KMS-11 (cell line): ENCODE results near the gene ARHGEF7.
"Not testable (repeated sequence)": the region's sequence is repeated elsewhere in the genome, so short reads cannot be mapped to it uniquely, and the experiment has no call there.

ENCODE experiments used
- H2AFZ ChIP-seq: fragments of 200-600 bp; sonication (generic); 2 replicates; pipeline ENCODE4 v1.6.1; 2016; ENCODE audit warnings: antibody characterized with exemption, mixed run types, low read depth
- H3K27ac ChIP-seq: fragments of 200-600 bp; sonication (generic); 2 replicates; pipeline ENCODE4 v1.6.1; 2016; ENCODE audit warnings: mild to moderate bottlenecking, mixed run types
- H3K27me3 ChIP-seq: fragments of 200-600 bp; sonication (generic); 2 replicates; pipeline ENCODE4 v1.6.1; 2017; ENCODE audit warnings: mild to moderate bottlenecking, low read depth, mixed run types, moderate library complexity; ENCODE audit not compliant: insufficient read depth
- H3K36me3 ChIP-seq: fragments of 200-600 bp; sonication (generic); 2 replicates; pipeline ENCODE4 v1.6.1; 2017; ENCODE audit warnings: mild to moderate bottlenecking, mixed run types; ENCODE audit not compliant: insufficient read depth
- H3K4me1 ChIP-seq: fragments of 200-600 bp; sonication (generic); 2 replicates; pipeline ENCODE4 v1.6.1; 2016; ENCODE audit warnings: mild to moderate bottlenecking, low read depth, mixed run types; ENCODE audit not compliant: poor library complexity, severe bottlenecking
- H3K4me2 ChIP-seq: fragments of 200-600 bp; sonication (generic); 2 replicates; pipeline ENCODE4 v1.7.0; 2016; ENCODE audit warnings: mild to moderate bottlenecking, mixed run types
- H3K4me3 ChIP-seq: fragments of 200-600 bp; sonication (generic); IDR thresholded peaks from 2 replicates; pipeline ENCODE4 v1.6.1; 2017; ENCODE audit warnings: low read depth, low read length, mixed read lengths; ENCODE audit not compliant: insufficient read depth
- H3K79me2 ChIP-seq: fragments of 200-600 bp; sonication (generic); 2 replicates; pipeline ENCODE4 v1.6.1; 2016; ENCODE audit warnings: low read depth, mixed run types; ENCODE audit not compliant: insufficient read depth
- H3K9ac ChIP-seq: fragments of 200-600 bp; sonication (generic); 2 replicates; pipeline ENCODE4 v1.6.1; 2016; ENCODE audit warnings: mild to moderate bottlenecking, mixed run types
- H4K20me1 ChIP-seq: fragments of 200-600 bp; sonication (generic); 2 replicates; pipeline ENCODE4 v1.6.1; 2016; ENCODE audit warnings: mild to moderate bottlenecking, mixed run types; ENCODE audit not compliant: insufficient read depth
- TF ChIP-seq, protein P1 (sequence below): fragments of 200-600 bp; sonication (generic); conservative IDR thresholded peaks from 2 replicates; pipeline ENCODE4 v1.6.1; 2017; ENCODE audit warnings: low read depth, mild to moderate bottlenecking, antibody characterized with exemption, low read length, moderate library complexity, mixed read lengths

The ARHGEF7 gene

DNA sequence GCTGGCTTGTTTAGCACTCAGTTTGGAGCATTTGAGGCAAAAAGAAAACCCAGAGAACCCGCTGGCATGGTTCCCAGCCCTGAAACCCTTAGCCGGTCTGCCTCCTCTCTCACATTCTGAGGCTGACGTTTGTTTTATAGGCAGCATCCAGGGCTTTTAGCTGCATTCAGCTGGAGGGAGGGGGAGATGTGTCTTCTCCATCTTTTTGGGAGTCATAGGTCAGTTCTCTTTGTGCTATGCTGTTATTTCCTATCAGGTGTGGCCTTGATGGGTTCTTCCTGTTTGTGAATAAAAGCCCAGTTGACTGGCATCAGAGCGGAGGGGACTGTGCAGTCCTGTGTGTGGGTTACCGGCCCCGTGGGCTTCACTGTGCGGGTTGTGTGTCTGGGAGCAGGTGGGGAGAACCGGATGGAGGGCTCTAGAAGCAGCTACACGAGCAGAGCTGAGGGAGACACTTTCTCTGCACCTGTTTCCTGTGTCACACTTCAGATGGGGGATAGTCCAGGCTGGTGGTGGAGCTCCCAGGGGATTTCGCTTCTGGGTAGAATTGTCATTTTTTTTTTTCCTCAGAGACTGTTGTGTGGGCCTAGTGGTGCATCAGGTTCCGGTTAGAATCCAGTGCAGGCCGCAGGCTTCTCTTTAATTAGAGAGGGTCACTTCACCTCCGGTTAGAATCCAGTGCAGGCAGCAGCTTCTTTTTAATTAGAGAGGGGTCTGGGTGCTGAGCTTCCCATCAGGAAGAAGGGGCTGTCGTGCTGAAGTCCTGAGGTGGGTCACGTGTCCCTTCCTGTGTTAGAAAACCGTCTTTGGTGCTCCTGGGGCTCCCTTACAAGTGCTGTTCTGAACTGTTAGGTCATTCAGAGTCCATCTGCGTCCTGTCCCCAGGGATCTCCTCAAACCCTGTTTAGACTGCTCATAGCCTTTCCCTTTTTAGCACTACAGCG is 69.6 kb downstream of the ARHGEF7 start:
- no peaks in the 10 kb centered on the region for H4K20me1 ChIP-seq
- no peaks in the 10 kb centered on the region for H3K4me1 ChIP-seq
- no peak overlapping the region for H3K9ac ChIP-seq
- TF ChIP-seq, protein P1, sequence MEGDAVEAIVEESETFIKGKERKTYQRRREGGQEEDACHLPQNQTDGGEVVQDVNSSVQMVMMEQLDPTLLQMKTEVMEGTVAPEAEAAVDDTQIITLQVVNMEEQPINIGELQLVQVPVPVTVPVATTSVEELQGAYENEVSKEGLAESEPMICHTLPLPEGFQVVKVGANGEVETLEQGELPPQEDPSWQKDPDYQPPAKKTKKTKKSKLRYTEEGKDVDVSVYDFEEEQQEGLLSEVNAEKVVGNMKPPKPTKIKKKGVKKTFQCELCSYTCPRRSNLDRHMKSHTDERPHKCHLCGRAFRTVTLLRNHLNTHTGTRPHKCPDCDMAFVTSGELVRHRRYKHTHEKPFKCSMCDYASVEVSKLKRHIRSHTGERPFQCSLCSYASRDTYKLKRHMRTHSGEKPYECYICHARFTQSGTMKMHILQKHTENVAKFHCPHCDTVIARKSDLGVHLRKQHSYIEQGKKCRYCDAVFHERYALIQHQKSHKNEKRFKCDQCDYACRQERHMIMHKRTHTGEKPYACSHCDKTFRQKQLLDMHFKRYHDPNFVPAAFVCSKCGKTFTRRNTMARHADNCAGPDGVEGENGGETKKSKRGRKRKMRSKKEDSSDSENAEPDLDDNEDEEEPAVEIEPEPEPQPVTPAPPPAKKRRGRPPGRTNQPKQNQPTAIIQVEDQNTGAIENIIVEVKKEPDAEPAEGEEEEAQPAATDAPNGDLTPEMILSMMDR: no peak
- H2AFZ ChIP-seq: no peak overlapping the region
- no peaks in the 10 kb centered on the region for H3K36me3 ChIP-seq
- H3K4me3 ChIP-seq: no peak overlapping the region
- H3K4me2 ChIP-seq: no peak overlapping the region
- no peaks in the 10 kb centered on the region for H3K27me3 ChIP-seq
- peaks cover 4% of the 10 kb centered on the region; the same call in 1 of the 2 replicates for H3K79me2 ChIP-seq
- H3K27ac ChIP-seq: no peak overlapping the region

DNA sequence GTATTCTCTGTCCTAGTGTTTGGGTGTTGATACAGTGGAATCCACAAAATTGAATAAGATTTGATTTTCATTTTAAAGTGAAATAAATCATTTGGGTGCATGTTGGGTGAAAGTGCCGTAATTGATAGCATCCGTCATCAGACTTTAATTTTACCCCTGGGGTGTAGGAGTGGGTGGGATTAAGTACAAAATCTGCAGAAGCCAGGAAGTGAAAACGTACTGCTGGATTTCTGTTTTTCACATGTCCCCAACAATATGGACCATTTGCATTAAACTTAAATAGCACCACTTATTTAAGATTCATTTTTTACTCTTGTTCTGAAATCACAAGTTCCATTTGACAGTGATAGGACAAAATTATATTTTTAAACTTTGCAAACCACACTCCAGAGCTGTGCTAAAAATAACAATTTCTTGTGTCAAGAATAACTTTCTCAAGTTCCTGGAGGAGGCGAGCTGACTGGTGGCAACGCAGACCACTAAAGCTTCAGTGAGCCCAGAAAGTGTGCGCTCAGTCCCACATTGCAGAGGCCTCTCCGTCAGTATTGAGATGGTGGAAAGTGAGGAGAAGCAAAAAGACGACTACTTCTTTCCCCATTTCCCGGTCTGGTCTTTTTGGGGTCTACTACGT is 71.3 kb downstream of the ARHGEF7 start:
- H3K9ac ChIP-seq: no peak overlapping the region
- no peak overlapping the region for H2AFZ ChIP-seq
- no peaks in the 10 kb centered on the region for H3K36me3 ChIP-seq
- peaks cover 4% of the 10 kb centered on the region; the same call in 1 of the 2 replicates for H3K79me2 ChIP-seq
- no peak overlapping the region for H3K4me3 ChIP-seq
- no peak overlapping the region for H3K4me2 ChIP-seq
- H4K20me1 ChIP-seq: no peaks in the 10 kb centered on the region
- H3K27me3 ChIP-seq: no peaks in the 10 kb centered on the region
- no peak overlapping the region for H3K27ac ChIP-seq
- H3K4me1 ChIP-seq: no peaks in the 10 kb centered on the region
- TF ChIP-seq, protein P1: no peak

DNA sequence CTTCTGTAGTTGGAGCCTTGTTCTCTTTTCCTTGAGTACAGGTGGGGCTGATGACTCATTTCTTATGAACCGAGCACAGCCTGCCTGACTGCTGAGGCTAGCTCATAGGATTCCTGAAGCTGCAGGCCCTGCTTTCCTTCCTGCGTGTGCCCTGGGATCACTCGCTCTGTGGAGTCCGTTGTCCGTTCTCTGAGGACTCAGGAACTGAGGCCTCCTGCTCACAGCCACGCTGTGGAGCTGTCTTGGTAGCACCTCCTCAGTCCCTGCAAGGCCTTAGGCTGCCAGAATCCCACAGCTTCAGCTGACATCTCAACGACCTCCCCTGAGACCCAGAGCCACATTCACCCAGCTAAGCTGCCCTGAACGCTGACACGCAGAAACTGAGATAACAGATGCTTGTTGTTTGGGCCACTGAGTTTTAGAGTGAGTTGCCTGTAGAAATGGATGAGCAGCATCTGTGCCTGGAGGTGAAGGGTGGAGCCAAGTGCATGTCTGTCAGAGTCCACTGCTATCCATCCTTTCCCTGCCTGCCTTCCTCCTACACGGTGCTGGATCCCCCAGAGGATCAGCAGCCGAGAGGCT is 72.9 kb downstream of the ARHGEF7 start:
- Histone ChIP-seq H4K20me1 (no peaks in the 10 kb centered on the region), H3K9ac (no peak overlapping the region), H3K4me2 (no peak overlapping the region), H3K27me3 (no peaks in the 10 kb centered on the region), H3K79me2 (peaks cover 4% of the 10 kb centered on the region; the same call in 1 of the 2 replicates), H3K36me3 (no peaks in the 10 kb centered on the region), H3K27ac (no peak overlapping the region), H3K4me1 (no peaks in the 10 kb centered on the region), H3K4me3 (no peak overlapping the region), H2AFZ (no peak overlapping the region)
- TF ChIP-seq, protein P1: no peak

DNA sequence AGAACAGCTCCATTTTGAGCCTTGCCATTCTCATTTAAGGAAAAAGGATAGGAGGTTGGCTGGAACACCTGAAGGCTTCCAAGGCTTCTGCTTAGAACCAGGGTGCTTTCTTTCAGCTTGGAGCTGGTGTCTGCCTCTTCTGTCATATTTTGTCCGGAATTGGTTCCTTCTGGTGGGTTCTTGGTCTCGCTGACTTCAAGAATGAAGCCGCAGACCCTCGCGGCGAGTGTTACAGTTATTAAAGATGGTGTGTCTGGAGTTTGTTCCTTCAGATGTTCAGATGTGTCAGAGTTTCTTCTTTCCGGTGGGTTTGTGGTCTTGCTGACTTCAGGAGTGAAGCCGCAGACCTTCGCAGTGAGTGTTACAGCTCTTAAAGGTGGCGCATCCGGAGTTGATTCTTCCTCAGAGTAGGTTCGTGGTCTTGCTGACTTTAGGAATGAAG is 74.0 kb downstream of the ARHGEF7 start:
- not testable (repeated sequence) for H3K4me2 ChIP-seq, H2AFZ ChIP-seq, H3K27ac ChIP-seq, H3K27me3 ChIP-seq, H3K4me1 ChIP-seq, H3K79me2 ChIP-seq, H3K4me3 ChIP-seq, H3K9ac ChIP-seq, H3K36me3 ChIP-seq, H4K20me1 ChIP-seq

DNA sequence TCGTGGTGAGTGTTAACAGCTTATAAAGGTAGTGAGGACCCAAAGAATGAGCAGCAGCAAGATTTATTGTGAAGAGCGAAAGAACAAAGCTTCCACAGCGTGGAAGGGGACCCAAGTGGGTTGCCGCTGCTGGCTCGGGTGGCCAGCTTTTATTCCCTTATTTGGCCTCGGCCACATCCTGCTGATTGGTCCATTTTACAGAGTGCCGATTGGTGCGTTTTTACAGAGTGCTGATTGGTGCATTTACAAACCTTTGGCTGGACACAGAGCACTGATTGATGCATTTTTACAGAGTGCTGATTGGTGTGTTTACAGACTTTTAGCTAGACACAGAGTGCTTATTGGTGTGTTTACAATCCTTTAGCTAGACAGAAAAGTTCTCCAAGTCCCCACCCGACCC is 74.4 kb downstream of the ARHGEF7 start:
- not testable (repeated sequence) for H3K4me3 ChIP-seq, H3K4me1 ChIP-seq, H3K27me3 ChIP-seq, H3K36me3 ChIP-seq, H3K79me2 ChIP-seq, H3K27ac ChIP-seq, H3K4me2 ChIP-seq, H4K20me1 ChIP-seq, H3K9ac ChIP-seq, H2AFZ ChIP-seq

DNA sequence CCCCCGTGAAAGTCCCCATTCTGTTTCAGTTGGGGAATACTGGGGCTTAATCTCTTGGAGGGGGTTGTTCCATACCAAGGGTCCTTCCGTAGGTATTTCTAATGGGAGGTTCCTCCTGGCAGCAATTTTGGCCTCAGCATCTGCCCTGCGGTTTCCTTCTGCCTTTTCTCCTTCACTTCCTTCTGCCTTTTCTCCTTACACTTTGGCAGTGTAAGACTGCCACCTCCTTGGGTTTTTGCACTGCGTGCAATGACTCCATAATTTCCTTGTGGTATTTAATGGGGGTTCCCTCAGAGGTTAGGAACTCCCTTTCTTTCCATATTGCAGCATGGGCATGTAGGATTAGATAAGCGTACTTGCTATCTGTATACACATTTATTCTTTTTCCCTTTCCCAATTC is 78.1 kb downstream of the ARHGEF7 start:
- H3K79me2 ChIP-seq, H3K9ac ChIP-seq, H3K4me3 ChIP-seq, H3K36me3 ChIP-seq, H3K4me2 ChIP-seq, H3K27me3 ChIP-seq, H4K20me1 ChIP-seq, H3K4me1 ChIP-seq, H3K27ac ChIP-seq, H2AFZ ChIP-seq: not testable (repeated sequence)

DNA sequence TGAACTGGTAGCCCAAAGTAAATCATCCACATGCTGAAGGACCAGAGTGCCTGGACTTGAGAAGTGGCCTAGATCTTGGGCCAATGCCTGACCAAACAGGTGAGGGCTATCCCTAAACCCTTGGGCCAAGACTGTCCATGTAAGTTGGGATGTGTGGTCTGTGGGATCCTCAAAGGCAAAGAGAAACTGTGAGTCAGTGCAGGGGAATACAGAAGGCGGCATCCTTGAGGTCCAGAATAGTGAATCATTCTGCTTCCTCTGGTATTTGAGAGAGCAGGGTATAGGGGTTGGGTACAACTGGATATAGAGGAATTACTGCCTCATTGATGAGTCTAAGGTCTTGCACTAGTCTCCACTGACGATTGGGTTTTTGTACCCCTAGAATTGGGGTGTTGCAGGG is 79.5 kb downstream of the ARHGEF7 start:
- not testable (repeated sequence) for H3K4me2 ChIP-seq, H3K4me3 ChIP-seq, H3K9ac ChIP-seq, H3K79me2 ChIP-seq, H3K27ac ChIP-seq, H3K27me3 ChIP-seq, H3K36me3 ChIP-seq, H4K20me1 ChIP-seq, H3K4me1 ChIP-seq, H2AFZ ChIP-seq
